ENCODE data around the gene UGT1A6.

The UGT1A6 gene

GRCh38 chr2:233772153-233772552 is 79.5 kb downstream of the UGT1A6 start:
- DNase-seq: no peak

GRCh38 chr2:233772583-233772982 is 79.9 kb downstream of the UGT1A6 start:
- DNase-seq: no peak

GRCh38 chr2:233773854-233774253 is 81.2 kb downstream of the UGT1A6 start:
- no peak for DNase-seq

GRCh38 chr2:233775414-233775813 is 82.7 kb downstream of the UGT1A6 start:
- DNase-seq: no peak

- no peak for DNase-seq
Measured at GRCh38 chr2:233778030-233778429, 85.3 kb downstream of the UGT1A6 start, which contains the start of gene MROH2A. MROH2A (plus strand) TSS chr2:233778330; CDS start chr2:233779359, 1,029 bp downstream.

- DNase-seq: no peak
Measured at GRCh38 chr2:233779722-233780121, 87.0 kb downstream of the UGT1A6 start.

GRCh38 chr2:233780771-233781170 is 88.1 kb downstream of the UGT1A6 start:
- no peak for DNase-seq

GRCh38 chr2:233789554-233789953 is 96.9 kb downstream of the UGT1A6 start:
- no peak for DNase-seq

GRCh38 chr2:233791151-233791882 is 98.6 kb downstream of the UGT1A6 start:
- no peak for DNase-seq

- DNase-seq: no peak
Measured at GRCh38 chr2:233791883-233792329, 99.2 kb downstream of the UGT1A6 start.

- no peak for DNase-seq
Measured at GRCh38 chr2:233792720-233793119, 100.0 kb downstream of the UGT1A6 start.

- DNase-seq: no peak
Measured at GRCh38 chr2:233793465-233794127, 100.9 kb downstream of the UGT1A6 start.

GRCh38 chr2:233794128-233794658 is 101.5 kb downstream of the UGT1A6 start:
- no peak for DNase-seq

- DNase-seq: no peak
Measured at GRCh38 chr2:233795735-233796171, 103.1 kb downstream of the UGT1A6 start.

GRCh38 chr2:233796254-233796653 is 103.6 kb downstream of the UGT1A6 start:
- DNase-seq: no peak

- no peak for DNase-seq
Measured at GRCh38 chr2:233798335-233799086, 105.8 kb downstream of the UGT1A6 start.

GRCh38 chr2:233799087-233799665 is 106.5 kb downstream of the UGT1A6 start:
- DNase-seq: no peak

GRCh38 chr2:233799716-233800115 is 107.0 kb downstream of the UGT1A6 start:
- DNase-seq: no peak

GRCh38 chr2:233800208-233800607 is 107.5 kb downstream of the UGT1A6 start:
- DNase-seq: no peak

GRCh38 chr2:233801357-233802131 is 108.9 kb downstream of the UGT1A6 start:
- DNase-seq: peak; percentile 9

GRCh38 chr2:233802132-233802815 is 109.6 kb downstream of the UGT1A6 start:
- no peak for DNase-seq

All from OCI-M1 (cell line).